HUES64 (cell line): Measurements from ENCODE around the gene C6orf132.

Experiments
- H3K27ac ChIP-seq: 2 replicates; pipeline ENCODE4 v1.7.0; 2013; ENCODE audit warnings: low read depth, low read length, inconsistent platforms
- H3K27me3 ChIP-seq: 2 replicates; pipeline ENCODE4 v1.6.1; 2013; ENCODE audit warnings: mild to moderate bottlenecking, low read length; ENCODE audit not compliant: insufficient read depth
- H3K36me3 ChIP-seq: 2 replicates; pipeline ENCODE4 v1.6.1; 2013; ENCODE audit warnings: mild to moderate bottlenecking, low read length; ENCODE audit not compliant: insufficient read depth
- H3K4me1 ChIP-seq: 2 replicates; pipeline ENCODE4 v1.6.1; 2013; ENCODE audit warnings: mild to moderate bottlenecking, low read length, moderate library complexity; ENCODE audit not compliant: insufficient read depth
- H3K4me3 ChIP-seq: 2 replicates; pipeline ENCODE4 v1.5.1; 2013; ENCODE audit warnings: mild to moderate bottlenecking, low read length, moderate library complexity
- H3K9ac ChIP-seq: 2 replicates; pipeline ENCODE4 v1.6.1; 2013; ENCODE audit warnings: mild to moderate bottlenecking, low read depth, low read length
- H3K9me3 ChIP-seq: 2 replicates; pipeline ENCODE4 v1.6.1; 2013; ENCODE audit warnings: low read depth, low read length; ENCODE audit not compliant: insufficient read depth
- WGBS: fragments of 150-250, 120-280 bp; methylation state at CpG from one replicate; pipeline ENCODE4 v1.1.7; 2013; ENCODE audit warnings: missing lambda C conversion rate; 5-methylcytosine and 5-hydroxymethylcytosine counted together

C6orf132 gene

GRCh38 chr6:42068173-42068572 is 74.2 kb downstream of the C6orf132 start:
- Histone ChIP-seq H3K4me3 (no peak overlapping the region), H3K36me3 (peaks cover 85% of the 10 kb centered on the region), H3K9ac (no peak overlapping the region), H3K27me3 (no peaks in the 10 kb centered on the region), H3K4me1 (no peaks in the 10 kb centered on the region), H3K27ac (no peak overlapping the region), H3K9me3 (no peaks in the 10 kb centered on the region)
- 94% methylated on average over 7 of the region's 7 CpGs for whole genome bisulfite sequencing

GRCh38 chr6:42066156-42066675 is 76.2 kb downstream of the C6orf132 start:
- H3K4me3 ChIP-seq, result no peak overlapping the region
- no peaks in the 10 kb centered on the region for H3K4me1 ChIP-seq
- H3K36me3 ChIP-seq, result peaks cover 87% of the 10 kb centered on the region
- H3K27ac ChIP-seq, result no peak overlapping the region
- H3K9ac ChIP-seq, result no peak overlapping the region
- H3K27me3 ChIP-seq, result no peaks in the 10 kb centered on the region
- H3K9me3 ChIP-seq, result no peaks in the 10 kb centered on the region
- WGBS, result 93% methylated on average over 13 of the region's 13 CpGs

- no peak overlapping the region for H3K4me3 ChIP-seq
- no peak overlapping the region for H3K27ac ChIP-seq
- no peaks in the 10 kb centered on the region for H3K4me1 ChIP-seq
- no peaks in the 10 kb centered on the region for H3K27me3 ChIP-seq
- H3K9ac ChIP-seq, result no peak overlapping the region
- H3K36me3 ChIP-seq, result peaks cover 90% of the 10 kb centered on the region
- whole genome bisulfite sequencing, result 95% methylated on average over 5 of the region's 5 CpGs
- no peaks in the 10 kb centered on the region for H3K9me3 ChIP-seq
Observed at GRCh38 chr6:42059743-42060142, 82.7 kb downstream of the C6orf132 start.

GRCh38 chr6:42053601-42054000 is 88.8 kb downstream of the C6orf132 start:
- no peak overlapping the region for H3K9ac ChIP-seq
- H3K4me3 ChIP-seq, result no peak overlapping the region
- H3K9me3 ChIP-seq, result no peaks in the 10 kb centered on the region
- peaks cover 14% of the 10 kb centered on the region for H3K27me3 ChIP-seq
- H3K27ac ChIP-seq, result no peak overlapping the region
- H3K4me1 ChIP-seq, result 0 out of 2 replicates have a peak, but pooled peaks cover 4% of the 10 kb centered on the region
- peaks cover 64% of the 10 kb centered on the region for H3K36me3 ChIP-seq

- no peak overlapping the region for H3K9ac ChIP-seq
- peaks cover 38% of the 10 kb centered on the region for H3K27me3 ChIP-seq
- H3K4me1 ChIP-seq, result peaks cover 6% of the 10 kb centered on the region; the same call in 1 of the 2 replicates
- peak overlapping the region; percentile 73 for H3K4me3 ChIP-seq
- no peak overlapping the region; the same call in 1 of the 2 replicates for H3K27ac ChIP-seq
- 67% methylated on average over 8 of the region's 8 CpGs for WGBS
- no peaks in the 10 kb centered on the region for H3K9me3 ChIP-seq
- H3K36me3 ChIP-seq, result peaks cover 41% of the 10 kb centered on the region
Observed at GRCh38 chr6:42051268-42051653, 91.2 kb downstream of the C6orf132 start.
